ENCODE measurements around the gene LAMA3.

The LAMA3 gene

GRCh38 chr18:23718731-23719130 is 29.5 kb downstream of the LAMA3 start:
- TF ChIP-seq CTCF (IDR thresholded peaks at IDR 0.05; ENCODE audit: control insufficient read depth, extremely low read depth, insufficient read depth): no peak
- no peak for DNase-seq (ENCODE audit: low read depth)
- no peak overlapping the region for H3K4me3 ChIP-seq (ENCODE audit: low read depth, low read length)

DNA sequence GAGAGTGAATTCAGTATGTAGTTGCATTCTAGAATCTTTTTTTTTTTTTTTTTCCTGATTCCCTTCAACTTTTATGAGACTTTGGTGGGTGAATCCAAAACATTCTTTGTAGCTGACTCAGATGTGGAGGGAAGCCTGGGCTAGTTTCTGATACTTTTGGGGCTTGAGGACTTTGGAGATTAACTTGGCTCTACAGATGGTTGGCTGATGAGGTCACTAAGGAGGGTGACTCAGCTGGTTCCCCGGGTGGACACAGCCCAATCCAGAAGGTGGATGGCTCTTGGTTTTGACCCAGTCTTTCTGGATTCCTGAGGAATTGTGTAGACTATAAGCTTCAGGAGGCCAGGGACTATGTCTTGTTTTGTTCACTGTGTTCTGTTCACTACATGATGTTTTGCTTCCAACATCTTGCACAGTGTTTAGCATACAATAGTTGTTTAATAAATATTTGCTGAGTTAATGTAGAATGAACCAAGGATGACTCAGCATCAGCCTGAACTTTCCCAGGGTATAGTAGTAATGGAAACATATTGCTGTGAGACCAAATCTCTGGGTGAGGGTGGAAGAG is 30.5 kb downstream of the LAMA3 start:
- no peak overlapping the region for H3K4me3 ChIP-seq (ENCODE audit: low read depth, low read length)
- no peak for DNase-seq (ENCODE audit: low read depth)
- no peak for TF ChIP-seq CTCF (IDR thresholded peaks at IDR 0.05; ENCODE audit: control insufficient read depth, extremely low read depth, insufficient read depth)

GRCh38 chr18:23721696-23722480 is 32.6 kb downstream of the LAMA3 start:
- no peak for TF ChIP-seq CTCF (IDR thresholded peaks at IDR 0.05; ENCODE audit: control insufficient read depth, extremely low read depth, insufficient read depth)
- peak; percentile 42 for DNase-seq (ENCODE audit: low read depth)
- H3K4me3 ChIP-seq (ENCODE audit: low read depth, low read length): no peak overlapping the region

DNA sequence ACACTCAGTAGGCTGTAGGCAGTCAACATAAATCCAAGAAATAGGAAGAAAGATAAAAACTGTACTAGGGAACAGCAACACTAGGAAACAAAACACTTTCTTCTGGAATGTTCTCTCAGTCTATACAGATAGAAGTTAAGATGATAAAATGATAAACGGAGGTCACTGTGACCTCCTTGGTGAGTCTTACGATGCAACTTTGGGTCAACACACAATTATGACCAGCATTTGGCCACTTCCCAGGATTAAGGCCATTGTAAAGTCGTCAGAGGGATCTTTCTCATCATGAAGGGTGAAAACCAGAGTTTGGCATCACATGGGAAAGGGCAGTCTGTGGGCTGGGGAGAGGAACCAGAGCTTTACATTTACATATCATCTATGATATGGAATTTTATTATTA is 33.4 kb downstream of the LAMA3 start:
- DNase-seq (ENCODE audit: low read depth): no peak
- H3K4me3 ChIP-seq (ENCODE audit: low read depth, low read length): no peak overlapping the region
- no peak for TF ChIP-seq CTCF (IDR thresholded peaks at IDR 0.05; ENCODE audit: control insufficient read depth, extremely low read depth, insufficient read depth)

DNA sequence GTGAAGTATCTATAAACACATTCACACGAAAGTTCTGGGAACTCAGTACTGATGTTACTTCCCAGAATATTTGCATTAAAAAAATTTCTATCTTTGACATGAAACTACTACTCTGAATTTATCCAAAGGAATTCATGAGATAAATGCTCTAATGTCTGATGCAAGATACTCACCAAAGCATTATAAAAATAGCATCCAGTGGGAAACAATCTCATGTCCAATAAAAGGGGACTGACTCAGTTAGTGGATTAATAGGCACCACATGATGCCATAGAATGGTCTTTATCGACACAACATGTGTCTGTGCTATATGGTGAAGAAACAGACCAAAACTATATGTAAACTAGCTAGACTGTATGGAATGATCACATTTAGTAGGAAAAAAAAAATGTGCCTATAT is 33.9 kb downstream of the LAMA3 start:
- no peak overlapping the region for H3K4me3 ChIP-seq (ENCODE audit: low read depth, low read length)
- no peak for DNase-seq (ENCODE audit: low read depth)
- no peak for TF ChIP-seq CTCF (IDR thresholded peaks at IDR 0.05; ENCODE audit: control insufficient read depth, extremely low read depth, insufficient read depth)

GRCh38 chr18:23724681-23725080 is 35.4 kb downstream of the LAMA3 start:
- TF ChIP-seq CTCF (IDR thresholded peaks at IDR 0.05; ENCODE audit: control insufficient read depth, extremely low read depth, insufficient read depth): no peak
- H3K4me3 ChIP-seq (ENCODE audit: low read depth, low read length): no peak overlapping the region
- no peak for DNase-seq (ENCODE audit: low read depth)

- TF ChIP-seq CTCF (IDR thresholded peaks at IDR 0.05; ENCODE audit: control insufficient read depth, extremely low read depth, insufficient read depth): no peak
- H3K4me3 ChIP-seq (ENCODE audit: low read depth, low read length): no peak overlapping the region
- DNase-seq (ENCODE audit: low read depth): no peak
Measured at GRCh38 chr18:23725351-23725750, 36.1 kb downstream of the LAMA3 start.
